Left cardiac atrium (tissue), 4 donors: Measurements from ENCODE around the gene A4GNT. TPM values are rescaled to one million over a fixed set of nuclear protein-coding genes. Genes with fewer than 3 reads are reported as not detected.
"Not testable (repeated sequence)": the region's sequence is repeated elsewhere in the genome, so short reads cannot be mapped to it uniquely, and the experiment has no call there.

Experiments
- ATAC-seq, 2 donors: fragments of 200-7000 bp; cut with Tn5 transposase; one replicate each; pipeline ENCODE4 v1.9.1; 2020; ENCODE audit warnings: mild to moderate bottlenecking in 2 of 2, moderate library complexity in 2 of 2
- DNase-seq: peaks from one replicate; pipeline ENCODE4 v3.0.0-alpha.2; 2020
- intact Hi-C, 2 donors: fragments of 100-400 bp; cut with DNase I; formaldehyde crosslinking; loops; one replicate each; pipeline versions ENCODE4 v1.14.1 to v1.15.1; 2022 to 2023
- long read RNA-seq: library from polyadenylated mRNA; unstranded; transcript quantifications from one replicate; pipeline ENCODE4 v2.0.0, GENCODE V29; 2021
- total RNA-seq, 2 donors: library from RNA; stranded (reverse); fragmentation: NEBNext Ultra II Directional; extraction: Animal tissue kit (Norgen Biotek cat#: 25700); gene quantifications; one replicate each; pipeline ENCODE4 v1.2.1, GENCODE V29; 2021
- donor health status: DM: no; HTN: yes; CAD: no.
- donor health status: DM: no; HTN: yes; CAD: no; lungs with severe emphysema.
- donor health status: DM: yes; HTN: yes; CAD: no.
- donor health status: Dilated cardiomyopathy.

The A4GNT gene
- total RNA-seq, result not detected
- long read RNA-seq, result 0 reads

DNA sequence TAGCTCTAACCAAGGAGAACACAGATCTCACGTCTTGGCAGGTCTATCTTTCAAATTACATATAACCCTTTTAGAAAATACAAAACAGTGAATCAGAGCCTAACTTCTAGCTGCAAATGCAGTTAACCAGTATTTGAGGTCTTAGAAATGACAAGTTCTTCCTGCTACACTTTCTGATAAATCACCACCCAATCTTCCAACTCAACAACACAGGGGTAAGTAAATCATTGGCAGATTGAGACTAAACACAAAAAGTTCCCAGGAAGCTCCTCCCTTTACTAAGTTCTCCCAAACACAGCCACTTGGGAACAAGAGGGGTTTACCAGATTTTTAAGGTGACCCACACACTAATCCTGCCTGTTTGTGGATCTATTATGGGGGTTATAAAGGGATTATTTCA lies at the start of gene A4GNT:
A4GNT (minus strand) TSS at position 152 of the 400 bp plus-strand sequence. CDS start 1,134 bp downstream, outside the sequence.
- intact Hi-C loops, result no loop called here

DNA sequence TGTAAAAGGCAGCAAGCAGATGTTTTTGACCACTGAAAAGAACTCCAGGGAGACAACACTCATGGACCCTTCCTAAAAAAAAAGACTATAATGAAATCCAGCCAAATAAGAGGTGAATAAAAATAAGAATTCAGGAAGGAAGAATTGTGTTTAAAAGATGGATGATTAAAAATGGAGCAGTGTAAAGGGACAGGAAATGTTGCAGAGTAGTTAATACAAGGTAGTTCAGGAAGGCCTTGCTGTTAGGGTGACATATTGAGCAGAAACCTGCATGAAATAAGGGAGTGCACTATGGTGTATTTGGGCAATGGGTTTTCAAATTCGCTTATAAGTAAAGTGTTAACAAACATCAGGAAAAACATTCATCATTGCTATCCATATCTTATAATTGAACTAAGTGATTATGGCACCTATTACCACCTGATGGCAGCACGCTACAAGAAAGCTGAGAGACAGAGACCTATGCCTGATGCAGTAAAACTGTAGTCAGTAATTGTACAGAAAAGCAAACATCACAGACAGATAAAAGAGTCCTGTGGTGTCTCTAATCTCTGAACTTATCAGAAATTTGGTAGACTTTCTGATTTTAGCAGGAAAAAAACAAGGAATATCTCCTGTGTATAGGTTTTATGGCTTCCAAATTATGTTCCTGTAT lies 48.3 kb upstream of the A4GNT start:
- peak; percentile 47 to 61 for ATAC-seq

More for the DNA sequence above, at the start of gene A4GNT:
- ATAC-seq, result no peak
- no peak for DNase-seq

DNA sequence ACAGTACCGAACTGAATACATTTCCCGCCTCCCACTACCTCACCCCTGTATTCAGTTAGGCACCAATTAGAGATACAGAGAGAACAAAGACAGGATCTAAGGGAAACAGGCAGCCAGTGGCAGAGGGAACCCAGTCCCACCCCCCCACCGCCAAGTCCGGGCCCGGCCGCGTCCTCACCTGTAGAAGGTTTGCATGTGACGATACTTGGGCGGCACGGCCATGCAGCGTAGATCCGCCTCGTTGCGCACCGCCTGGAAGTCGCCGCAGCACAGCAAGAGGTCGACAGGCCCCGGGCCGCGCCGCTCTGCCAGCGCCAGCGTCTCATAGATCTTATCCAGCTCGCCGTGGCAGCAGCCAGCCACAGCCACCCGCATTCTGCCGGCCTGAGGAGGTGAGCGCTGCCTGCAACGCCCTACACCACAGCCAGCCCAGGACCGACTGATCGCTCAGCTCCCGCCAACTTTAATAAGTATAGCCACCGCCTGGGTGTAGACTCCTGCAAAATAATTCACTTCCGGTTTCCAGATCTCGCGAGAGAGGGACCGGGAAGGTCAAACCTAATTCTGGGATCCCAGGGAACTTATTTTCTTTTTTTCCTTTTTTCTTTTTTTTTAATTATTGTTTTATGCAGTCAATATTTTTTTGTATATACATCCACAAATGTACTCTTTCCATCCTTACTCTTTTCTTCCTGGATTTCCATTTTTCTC lies 42.4 kb upstream of the A4GNT start, which contains the start of gene DBR1:
DBR1 (minus strand) TSS at position 501 of the 711 bp plus-strand sequence; CDS start at position 375, 126 bp downstream.
- intact Hi-C loops, result no loop called here
- DNase-seq (peak; percentile 81), ATAC-seq (peak; percentile 97)

More for the DNA sequence above, 48.3 kb upstream of the A4GNT start:
- intact Hi-C loops, result no loop called here
- no peak for DNase-seq

DNA sequence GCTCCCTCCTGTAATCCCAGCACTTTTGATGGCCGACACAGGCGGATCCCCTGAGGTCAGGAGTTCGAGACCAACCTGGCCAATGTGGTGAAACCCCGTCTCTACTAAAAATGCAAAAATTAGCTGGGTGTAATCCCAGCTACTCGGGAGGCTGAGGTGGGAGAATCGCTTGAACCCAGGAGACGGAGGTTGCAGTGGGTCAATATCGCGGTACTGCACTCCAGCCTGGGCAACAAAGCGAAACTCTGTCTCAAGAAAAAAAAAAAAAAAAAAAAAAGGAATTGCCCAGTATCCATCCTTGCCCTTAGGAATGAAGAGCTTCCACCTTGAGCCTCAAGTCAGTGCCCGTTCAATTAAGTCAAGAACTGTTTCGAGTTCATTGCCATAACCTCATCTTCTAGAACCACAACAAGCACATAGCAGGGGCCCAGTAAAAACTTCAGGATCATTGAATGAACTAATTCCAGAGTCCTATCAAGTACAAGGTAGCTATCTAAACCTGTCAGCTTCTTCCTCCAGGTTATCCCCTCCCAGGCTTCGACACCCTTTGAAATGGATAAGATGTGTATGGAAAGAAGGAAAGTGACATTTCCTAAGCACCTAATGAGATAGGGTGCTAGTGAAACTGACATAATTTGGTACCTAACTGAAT lies 41.7 kb upstream of the A4GNT start:
- ATAC-seq, result peak in 1 of 2 donors; percentile 2

DNA sequence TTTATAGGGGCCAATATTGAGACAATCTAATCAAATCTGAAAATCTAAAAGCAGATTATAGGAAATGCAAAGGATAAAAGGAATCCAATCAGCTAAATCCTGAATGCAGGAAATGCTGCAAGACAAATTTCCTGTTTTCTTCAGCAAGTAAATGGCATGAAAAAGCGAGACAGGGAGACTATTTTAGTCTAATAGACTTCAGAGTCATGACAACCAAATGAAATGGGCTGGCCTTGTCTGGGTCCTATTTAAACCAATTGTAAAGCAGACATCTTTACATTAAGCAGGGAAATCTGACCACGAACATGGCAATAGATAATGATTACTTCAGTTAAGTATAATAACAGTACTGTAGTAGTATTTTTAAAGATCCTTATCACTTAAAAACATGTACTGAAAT lies 40.4 kb upstream of the A4GNT start:
- intact Hi-C loops, result no loop called here
- DNase-seq (no peak), ATAC-seq (no peak)

More for the DNA sequence above, 41.7 kb upstream of the A4GNT start:
- intact Hi-C loops, result no loop called here
- DNase-seq, result no peak

DNA sequence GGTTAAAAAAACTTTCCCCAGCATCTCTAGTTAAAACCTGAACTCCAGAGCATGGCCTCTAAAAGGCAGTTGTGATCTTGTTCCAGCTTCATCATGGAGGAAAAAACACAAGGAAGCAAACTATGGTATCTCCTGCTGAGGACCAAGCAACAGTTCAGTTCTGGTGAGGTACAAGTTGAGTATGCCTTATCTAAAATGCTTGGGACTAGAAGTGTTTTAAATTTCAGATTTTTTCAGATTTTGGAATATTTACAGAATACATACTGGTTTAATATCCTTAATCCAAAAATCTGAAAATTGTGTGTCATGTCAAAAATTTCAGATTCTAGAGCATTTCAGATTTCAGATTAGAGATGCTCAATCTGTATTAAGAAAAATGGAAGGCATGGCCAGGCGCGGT lies 32.9 kb upstream of the A4GNT start:
- DNase-seq, result no peak
- intact Hi-C loops, result no loop called here
- no peak for ATAC-seq

DNA sequence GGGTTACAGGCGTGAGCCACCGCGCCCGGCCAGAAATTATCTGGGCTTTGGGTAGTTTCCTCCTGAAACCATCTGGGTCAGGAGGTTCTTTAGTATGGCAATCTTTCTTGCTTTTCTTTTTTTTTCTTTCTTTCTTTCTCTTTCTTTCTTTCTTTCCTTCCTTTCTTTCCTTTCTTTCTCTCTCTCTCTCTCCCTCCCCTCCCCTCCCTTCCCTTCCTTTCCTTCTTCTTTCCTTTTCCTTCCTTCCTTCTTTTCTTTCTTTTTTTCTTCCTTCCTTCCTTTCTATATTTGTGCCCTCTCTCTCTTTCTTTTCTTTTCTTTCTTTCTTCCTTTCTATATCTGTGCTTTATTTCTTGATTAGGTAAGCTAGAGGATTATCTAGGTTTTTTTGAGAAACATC lies 25.6 kb upstream of the A4GNT start:
- DNase-seq (no peak), ATAC-seq (no peak)
- intact Hi-C loops, result no loop called here

DNA sequence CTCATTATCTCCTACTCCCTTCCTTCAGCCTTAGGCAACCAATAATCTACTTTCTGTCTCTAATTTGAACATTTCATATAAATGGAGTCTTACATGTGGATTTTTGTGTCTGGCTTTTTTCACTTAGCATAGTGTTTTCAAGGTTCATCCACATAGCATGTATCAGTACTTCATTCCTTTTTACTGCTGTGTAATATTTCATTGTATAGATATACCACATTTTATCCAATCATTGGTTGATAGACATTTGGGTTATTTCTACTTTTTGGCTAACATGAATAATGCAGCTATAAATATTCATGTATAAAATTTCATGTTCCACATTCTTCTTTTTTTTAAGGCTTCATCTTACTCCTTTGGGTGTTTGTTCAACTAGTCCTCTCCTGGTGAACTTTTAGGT lies 22.3 kb upstream of the A4GNT start:
- ATAC-seq (no peak), DNase-seq (no peak)
- intact Hi-C loops, result no loop called here

DNA sequence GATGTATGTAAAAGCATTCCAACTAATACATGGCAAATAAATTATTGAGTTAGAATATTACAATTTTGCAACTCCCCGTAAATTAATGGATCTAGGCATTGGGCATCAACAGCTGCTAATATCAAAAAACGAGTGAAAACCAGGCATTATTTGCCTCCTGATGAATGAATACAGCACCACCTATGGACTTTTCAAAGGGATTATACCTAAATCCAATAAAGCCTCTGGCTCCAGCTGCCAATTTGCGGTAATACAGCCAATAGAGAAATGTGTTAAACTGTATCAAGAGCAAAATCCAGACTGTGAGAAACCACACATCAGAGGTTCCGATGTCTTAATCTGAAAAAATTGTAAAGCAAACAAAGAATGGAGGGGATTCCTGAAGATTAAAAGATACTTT lies 16.3 kb upstream of the A4GNT start:
- DNase-seq (no peak), ATAC-seq (no peak)
- intact Hi-C loops, result no loop called here

DNA sequence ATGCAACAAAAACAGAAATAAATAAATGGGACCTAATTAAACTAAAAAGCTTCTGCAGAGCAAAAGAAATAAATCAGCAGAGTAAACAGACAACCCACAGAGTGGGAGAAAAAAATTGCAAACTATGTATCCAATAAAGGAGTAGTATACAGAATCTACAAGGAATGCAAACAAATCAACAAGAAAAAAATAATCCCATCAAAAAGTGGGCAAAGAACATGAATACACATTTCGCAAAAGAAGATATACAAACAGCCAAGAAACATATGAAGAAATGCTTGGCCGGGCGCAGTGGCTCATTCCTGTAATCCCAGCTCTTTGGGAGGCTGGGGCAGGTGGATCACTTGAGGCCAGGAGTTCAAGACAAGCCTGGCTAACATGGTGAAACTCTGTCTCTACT lies 10.0 kb upstream of the A4GNT start:
- intact Hi-C loops, DNase-seq, ATAC-seq: not testable (repeated sequence)

DNA sequence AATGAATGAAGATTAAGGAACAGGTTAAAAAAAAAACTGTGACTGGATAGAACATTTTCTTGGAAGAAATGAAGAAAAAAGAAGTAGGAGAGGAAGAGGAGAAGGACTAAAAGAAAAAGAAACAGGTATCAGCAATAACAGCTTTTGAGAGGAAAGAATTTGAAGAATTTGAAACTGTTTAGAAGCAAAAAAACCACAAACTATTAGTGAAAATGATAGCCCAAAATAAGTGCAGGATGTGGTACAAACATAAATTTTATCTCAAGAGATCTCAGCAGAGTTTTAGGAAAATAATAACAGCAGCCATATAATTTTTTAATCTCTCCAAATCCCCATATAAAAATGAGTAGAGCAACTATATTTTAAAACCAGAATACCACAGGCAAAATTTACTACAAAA lies 8.8 kb upstream of the A4GNT start:
- DNase-seq, result no peak
- no peak for ATAC-seq
- intact Hi-C loops, result no loop called here

DNA sequence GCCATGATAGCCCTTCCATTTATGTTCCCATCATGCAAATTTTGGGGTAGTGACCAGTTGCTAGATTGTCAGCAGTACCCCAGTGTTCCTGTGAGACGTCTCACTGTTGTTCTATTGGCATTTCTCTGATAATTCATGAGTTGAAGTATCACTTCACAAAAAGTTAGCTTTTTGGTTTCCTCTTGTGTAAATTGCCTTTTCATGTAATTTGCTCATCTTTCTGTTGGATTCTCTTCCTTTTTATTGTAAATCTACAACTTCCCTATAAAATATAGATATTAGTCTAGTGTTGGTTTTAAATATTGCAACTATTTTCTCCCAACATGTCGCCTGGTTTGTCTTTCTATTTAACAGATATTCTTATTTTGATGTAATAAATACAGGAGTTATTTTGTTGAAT lies 7.5 kb upstream of the A4GNT start:
- DNase-seq (no peak), ATAC-seq (no peak)
- intact Hi-C loops, result no loop called here

DNA sequence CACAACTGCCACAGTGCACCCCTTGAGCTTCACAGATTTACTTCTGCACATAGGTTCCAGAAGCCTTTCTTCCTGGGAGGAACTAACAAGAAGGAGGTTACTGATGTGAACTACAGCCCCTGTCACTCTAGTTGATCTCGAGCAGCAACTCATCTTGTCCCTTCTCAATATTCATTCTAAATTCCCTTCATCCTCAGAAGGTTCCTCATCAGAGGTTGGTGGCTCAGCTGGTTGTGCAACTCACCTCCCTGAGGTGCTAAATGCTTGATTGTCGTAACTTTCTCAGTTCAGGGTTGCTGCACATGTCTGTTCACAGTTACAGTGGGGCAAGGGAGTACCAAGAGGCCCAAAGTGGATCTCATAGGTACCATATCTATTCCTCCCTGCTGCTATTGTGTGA lies 5.7 kb upstream of the A4GNT start:
- intact Hi-C loops, result no loop called here
- ATAC-seq (no peak), DNase-seq (no peak)

DNA sequence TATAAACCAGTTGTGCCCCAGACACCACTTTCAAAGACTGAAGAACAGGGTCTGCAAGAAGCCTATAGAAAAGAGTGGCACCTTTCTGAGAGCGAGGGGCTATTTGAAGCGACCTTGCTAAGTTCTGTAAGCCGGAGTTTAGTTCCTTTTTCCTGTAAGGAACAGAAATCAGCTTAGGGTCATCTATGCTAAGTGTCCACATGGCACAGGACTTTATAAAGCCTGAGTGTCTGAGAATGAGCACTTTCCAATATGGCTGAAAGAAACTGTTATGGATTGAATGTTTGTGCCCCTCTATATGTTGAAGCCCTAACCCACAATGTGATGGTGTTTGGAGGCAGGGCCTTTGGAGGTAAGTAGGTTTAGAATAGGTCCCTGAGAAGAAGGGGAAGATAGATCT lies 4.0 kb upstream of the A4GNT start:
- intact Hi-C loops, result no loop called here
- DNase-seq (no peak), ATAC-seq (peak in 1 of 2 donors; percentile 66)

DNA sequence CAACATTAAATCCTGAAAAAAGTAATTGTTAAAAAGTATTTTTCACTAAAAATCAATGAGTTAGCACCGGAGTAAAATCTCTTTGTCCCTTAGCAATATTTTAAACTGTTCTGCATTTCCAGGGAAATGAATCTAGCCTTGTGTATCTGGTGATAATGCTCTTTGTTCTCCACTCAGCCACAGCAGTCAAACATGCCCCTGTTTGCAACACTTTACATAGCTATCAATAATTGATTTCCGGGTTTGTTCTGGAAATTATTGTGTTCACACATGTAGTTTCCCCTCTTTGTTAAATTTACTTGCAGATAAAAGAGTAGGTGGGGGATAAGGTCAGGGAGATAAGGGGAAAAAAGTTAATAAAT lies 3.6 kb upstream of the A4GNT start:
- DNase-seq, result no peak
- ATAC-seq, result no peak
- intact Hi-C loops, result no loop called here

DNA sequence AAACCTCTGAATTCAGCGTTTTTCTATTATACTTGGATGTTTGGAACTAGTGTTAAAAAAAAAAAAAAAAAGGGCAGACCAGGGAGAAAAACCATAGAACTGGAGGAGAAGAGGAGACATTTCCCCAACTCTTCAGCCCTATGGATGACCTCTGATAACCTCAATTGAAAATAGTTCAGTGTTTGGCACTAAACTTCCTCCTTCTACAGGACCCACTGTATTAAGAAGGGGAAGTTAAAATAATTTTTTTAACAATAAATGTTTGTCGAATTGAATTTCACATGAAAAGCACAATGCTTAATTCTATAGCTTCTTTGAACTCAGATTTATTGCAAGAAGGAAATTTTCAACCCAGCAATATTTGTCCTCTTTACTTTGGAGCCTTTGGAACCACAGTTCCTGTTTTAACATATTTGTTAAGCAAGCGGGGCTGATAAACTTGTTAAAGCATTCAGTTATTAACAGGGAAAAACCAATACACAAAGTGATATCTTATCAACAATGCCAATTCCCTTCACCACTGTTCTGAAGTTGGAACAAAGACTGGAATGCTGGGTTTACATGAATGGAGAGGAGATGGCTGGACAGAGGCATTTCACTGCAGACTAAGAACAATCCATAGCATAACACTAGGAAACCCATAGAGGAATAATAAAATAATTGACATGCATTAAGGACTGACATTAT lies 3.1 kb upstream of the A4GNT start:
- intact Hi-C loops, result no loop called here
- ATAC-seq (peak in 1 of 2 donors; percentile 55), DNase-seq (no peak)

DNA sequence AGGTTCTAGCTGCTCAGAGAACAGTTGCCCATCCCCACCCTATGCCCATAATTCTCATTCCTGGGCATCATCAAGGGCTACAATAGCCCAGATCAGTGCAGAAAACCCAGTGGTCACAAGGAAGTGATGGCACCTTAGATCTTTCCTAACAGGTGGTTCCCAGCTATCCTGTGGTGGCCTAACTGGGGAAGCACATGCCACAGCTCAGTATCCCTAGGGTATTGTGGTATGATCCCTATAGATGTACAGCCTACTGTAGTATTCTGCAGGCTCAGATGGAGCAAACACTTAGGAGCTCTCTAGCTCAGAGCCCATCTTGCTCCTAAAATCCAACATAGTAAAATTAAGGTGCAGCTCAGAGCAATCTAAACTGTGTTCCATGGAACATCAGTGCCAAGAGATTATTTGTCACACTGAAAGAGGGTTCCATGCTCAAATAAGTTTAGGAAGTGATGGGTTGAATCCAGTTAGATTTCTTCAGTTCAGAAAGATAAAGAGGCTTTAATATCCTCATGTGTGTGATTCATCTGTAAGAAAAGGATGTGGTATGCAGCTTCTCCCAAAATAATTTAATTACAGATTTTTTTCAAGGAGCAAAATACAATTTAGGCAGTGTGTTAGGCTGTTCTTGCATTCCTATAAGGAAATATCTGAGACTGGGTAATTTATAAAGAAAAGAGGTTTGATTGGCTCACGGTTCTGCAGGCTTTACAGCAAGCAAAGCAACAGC lies 4.4 kb downstream of the A4GNT start:
- no peak for ATAC-seq
- intact Hi-C loops, result no loop called here
- no peak for DNase-seq

DNA sequence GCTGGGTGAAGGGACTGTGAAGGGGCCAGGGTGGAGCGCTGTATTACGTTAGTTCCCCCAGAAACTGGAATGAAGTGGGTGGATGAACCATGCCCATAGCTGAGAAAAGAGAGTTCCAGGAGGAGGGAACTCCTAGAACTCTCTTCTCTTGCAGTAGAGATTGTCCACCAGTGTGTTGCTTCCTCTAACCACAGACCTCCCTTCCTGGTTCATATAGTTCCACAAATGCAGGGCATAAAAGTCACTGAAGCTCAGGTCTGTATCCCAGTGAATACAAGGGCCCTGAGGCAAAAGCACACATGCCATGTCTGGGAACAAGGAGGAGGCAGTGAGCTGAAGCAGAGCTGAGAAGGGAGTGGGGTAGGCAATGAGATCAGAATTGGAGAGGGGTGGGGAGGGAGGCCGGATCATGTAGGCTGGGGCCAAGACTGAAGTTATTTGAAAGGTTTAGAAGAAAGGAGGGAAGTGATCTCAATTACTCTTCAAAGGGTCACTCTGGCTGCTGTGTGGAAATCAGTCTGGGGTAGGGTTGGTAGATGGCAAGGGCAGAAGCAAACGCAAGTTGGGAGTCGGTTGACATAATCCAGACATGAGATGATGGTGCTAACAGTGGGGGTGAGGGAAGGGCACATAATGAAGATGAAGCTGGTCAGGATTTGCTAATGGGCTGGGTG lies 6.5 kb downstream of the A4GNT start:
- intact Hi-C loops, result no loop called here
- no peak for DNase-seq

More for the DNA sequence above, 6.5 kb downstream of the A4GNT start:
- peak; percentile 44 to 84 for ATAC-seq
